Lower leg skin (tissue), 4 donors: Measurements from ENCODE around the gene UBTD1. TPM values are rescaled to one million over a fixed set of nuclear protein-coding genes. Genes with fewer than 3 reads are reported as not detected.
A peak's percentile ranks its signal among the peaks of the same experiment; 100 is the strongest.

Experiments
- DNase-seq, 2 donors: peaks; one replicate each; pipeline ENCODE4 v3.0.0-alpha.2; 2019; ENCODE audit warnings: low spot score in 2 of 2
- H3K4me3 ChIP-seq: fragments of 200-600 bp; sonication (generic); 2 replicates; pipeline ENCODE4 v1.5.1; 2017; ENCODE audit warnings: mild to moderate bottlenecking, low read depth; ENCODE audit not compliant: poor library complexity, severe bottlenecking
- POLR2A ChIP-seq, 2 donors: fragments of 450-650 bp; IDR thresholded peaks; one replicate each; pipeline ENCODE4 v1.6.1; 2016 to 2017; ENCODE audit warnings: antibody characterized with exemption in 2 of 2, mild to moderate bottlenecking in 1 of 2, moderate library complexity in 1 of 2
- WGBS, 2 donors: methylation state at CpG; one replicate each; pipeline ENCODE4 v1.1.5; 2018; 5-methylcytosine and 5-hydroxymethylcytosine counted together
- intact Hi-C: fragments of 100-400 bp; cut with DNase I; formaldehyde crosslinking; loops from one replicate; pipeline ENCODE4 v1.15.0; 2023; ENCODE audit warnings: low total_unique reads
- total RNA-seq, 4 donors: library from RNA; depleted of rRNA; stranded (reverse); fragments of >200 nt; gene quantifications; one replicate each; pipeline ENCODE4 v1.1.0, GENCODE V29; 2016
- TF ChIP-seq, protein P1 (sequence below), 3 donors: fragments of 450-650 bp; IDR thresholded peaks; one replicate each; pipeline ENCODE4 v1.5.1; 2016; ENCODE audit warnings: antibody characterized with exemption in 3 of 3, mild to moderate bottlenecking in 3 of 3, moderate library complexity in 2 of 3

The UBTD1 gene
- total RNA-seq, 4 donors from 2014 or later = 42.7 to 60.6 (median 59.6) TPM

DNA sequence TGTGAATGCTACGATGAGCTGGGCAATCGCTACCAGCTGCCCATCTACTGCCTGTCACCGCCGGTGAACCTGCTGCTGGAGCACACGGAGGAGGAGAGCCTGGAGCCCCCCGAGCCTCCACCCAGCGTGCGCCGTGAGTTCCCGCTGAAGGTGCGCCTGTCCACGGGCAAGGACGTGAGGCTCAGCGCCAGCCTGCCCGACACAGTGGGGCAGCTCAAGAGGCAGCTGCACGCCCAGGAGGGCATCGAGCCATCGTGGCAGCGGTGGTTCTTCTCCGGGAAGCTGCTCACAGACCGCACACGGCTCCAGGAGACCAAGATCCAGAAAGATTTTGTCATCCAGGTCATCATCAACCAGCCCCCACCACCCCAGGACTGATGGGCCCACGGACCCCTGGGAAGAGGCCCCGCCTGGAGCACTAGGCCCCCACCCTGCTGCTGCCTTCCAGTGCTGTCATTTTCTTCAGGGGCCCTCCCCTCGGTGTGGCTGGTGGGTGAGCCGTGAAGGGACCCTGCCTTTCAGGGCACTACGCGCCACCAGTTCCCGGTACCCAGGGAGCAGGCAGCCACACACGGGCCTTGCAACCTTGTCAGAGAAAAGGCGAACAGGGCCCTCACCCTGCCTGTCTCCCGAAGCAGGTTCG lies 71.5 kb downstream of the UBTD1 start:
- TF ChIP-seq POLR2A (IDR thresholded peaks at IDR 0.05) = no peak
- TF ChIP-seq, protein P1, sequence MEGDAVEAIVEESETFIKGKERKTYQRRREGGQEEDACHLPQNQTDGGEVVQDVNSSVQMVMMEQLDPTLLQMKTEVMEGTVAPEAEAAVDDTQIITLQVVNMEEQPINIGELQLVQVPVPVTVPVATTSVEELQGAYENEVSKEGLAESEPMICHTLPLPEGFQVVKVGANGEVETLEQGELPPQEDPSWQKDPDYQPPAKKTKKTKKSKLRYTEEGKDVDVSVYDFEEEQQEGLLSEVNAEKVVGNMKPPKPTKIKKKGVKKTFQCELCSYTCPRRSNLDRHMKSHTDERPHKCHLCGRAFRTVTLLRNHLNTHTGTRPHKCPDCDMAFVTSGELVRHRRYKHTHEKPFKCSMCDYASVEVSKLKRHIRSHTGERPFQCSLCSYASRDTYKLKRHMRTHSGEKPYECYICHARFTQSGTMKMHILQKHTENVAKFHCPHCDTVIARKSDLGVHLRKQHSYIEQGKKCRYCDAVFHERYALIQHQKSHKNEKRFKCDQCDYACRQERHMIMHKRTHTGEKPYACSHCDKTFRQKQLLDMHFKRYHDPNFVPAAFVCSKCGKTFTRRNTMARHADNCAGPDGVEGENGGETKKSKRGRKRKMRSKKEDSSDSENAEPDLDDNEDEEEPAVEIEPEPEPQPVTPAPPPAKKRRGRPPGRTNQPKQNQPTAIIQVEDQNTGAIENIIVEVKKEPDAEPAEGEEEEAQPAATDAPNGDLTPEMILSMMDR (IDR thresholded peaks at IDR 0.05) = no peak
- intact Hi-C loops = no loop called here
- DNase-seq = no peak
- 83 to 84% methylated on average over 11 to 30 of the region's 33 CpGs for WGBS, 2 donors
- no peak overlapping the region for H3K4me3 ChIP-seq

DNA sequence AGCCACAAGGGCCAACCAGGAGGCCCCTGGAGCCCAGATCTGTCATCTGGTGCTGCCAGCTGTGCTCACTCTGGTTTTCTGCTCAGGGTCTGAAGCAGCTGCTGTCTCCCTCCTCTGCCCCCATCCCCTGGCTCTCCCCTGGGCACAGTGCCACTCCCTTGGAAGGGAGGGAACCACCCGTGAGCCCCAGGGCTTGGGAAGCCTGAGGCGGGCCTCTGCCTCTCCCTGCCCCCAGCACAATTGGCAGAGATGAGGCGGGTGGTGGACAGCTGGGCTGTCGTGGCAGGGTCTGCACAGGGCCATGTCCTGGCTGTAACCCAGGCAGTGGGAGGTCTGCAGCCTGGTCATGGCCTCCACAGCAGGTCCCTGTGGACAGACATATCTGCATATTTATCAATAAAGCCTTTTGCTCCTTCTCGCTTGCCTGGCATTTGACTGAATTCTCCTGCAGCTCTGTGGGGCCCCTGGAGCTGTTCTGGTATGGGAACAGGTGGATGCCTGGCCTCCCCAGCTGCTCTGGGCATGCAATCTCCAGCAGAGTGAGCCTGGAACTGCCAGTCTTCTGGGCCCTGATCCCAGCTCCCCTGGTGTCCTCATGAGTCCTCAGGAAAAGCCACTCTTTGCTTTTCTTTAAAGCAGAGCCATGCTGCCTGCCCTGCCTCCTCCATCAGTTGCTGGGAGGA lies 72.2 kb downstream of the UBTD1 start:
- H3K4me3 ChIP-seq = no peak overlapping the region
- TF ChIP-seq, protein P1 (IDR thresholded peaks at IDR 0.05) = no peak
- intact Hi-C loops = no loop called here
- 47 to 55% methylated on average over 5 of the region's 5 CpGs for WGBS, 2 donors
- no peak for DNase-seq

DNA sequence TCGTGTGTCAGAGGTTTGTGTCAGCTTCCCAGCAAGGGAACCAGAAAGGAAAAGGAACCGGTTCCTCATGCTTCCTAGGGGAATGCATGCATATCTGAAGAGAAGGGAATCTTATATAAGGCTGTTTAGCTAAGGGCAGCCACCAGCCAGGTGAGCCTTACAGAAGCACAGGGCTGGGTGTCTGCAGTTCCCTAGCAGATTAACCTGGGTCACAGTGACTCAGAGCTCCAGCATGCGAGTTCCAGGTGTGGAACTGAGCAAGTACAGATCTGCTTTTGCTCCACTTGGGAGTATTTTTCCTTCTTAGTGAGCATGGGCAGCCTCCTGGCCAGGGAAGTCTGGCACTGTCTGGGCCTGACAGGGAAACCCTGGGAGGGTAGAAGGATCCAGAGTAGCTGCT lies 72.9 kb downstream of the UBTD1 start:
- intact Hi-C loops = no loop called here
- TF ChIP-seq, protein P1 (IDR thresholded peaks at IDR 0.05) = no peak
- no peak for TF ChIP-seq POLR2A (IDR thresholded peaks at IDR 0.05)
- DNase-seq = no peak
- 55 to 58% methylated on average over 3 of the region's 3 CpGs for WGBS, 2 donors
- H3K4me3 ChIP-seq = no peak overlapping the region

DNA sequence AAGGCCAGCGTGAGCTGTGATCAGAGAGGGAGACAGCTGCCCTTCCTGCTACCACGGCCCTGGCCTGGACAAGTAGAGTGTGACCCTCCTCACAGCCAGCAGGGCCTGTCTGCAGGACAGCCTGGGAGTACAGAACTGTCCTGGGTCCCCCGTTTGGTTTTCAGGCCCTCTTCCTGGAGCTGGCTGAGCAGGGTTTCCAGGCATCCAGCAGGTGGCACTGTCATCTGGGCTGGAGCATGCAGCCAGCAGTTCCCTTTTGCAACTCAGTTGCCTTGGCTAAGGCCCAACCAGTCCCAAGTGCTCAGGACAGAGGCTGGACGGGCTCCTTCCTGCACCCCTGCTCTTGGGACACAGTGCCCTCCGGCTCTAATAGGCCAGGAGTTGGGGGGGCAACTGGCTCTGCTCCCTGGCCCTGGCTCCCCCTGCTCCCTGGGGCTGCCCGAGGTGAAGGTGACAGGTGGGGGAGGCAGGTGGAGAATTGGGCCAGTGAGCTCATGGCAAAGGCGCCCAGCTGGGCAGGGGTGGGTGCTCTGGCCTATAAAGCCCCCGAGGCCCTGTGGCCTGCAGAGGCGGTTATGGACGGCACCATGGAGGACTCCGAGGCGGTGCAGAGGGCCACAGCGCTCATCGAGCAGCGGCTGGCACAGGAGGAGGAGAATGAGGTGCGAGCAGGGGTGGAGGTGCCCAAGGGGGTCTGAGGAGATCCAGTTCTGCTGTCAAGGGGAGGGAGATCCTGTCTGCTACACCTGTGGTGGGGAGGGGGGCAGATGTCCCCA lies 73.7 kb downstream of the UBTD1 start, which contains the start of gene ANKRD2:
Gene ANKRD2, plus strand, starts transcription at position 566 of the 776 bp plus-strand sequence. Its CDS starts 10 bp downstream, at position 576.
- intact Hi-C loops = no loop called here
- 62 to 71% methylated on average over 14 to 16 of the region's 16 CpGs for WGBS, 2 donors
- peak; percentile 80 to 94 for DNase-seq
- H3K4me3 ChIP-seq = no peak within 1 kb of the TSS
- no peak for TF ChIP-seq POLR2A (IDR thresholded peaks at IDR 0.05)

DNA sequence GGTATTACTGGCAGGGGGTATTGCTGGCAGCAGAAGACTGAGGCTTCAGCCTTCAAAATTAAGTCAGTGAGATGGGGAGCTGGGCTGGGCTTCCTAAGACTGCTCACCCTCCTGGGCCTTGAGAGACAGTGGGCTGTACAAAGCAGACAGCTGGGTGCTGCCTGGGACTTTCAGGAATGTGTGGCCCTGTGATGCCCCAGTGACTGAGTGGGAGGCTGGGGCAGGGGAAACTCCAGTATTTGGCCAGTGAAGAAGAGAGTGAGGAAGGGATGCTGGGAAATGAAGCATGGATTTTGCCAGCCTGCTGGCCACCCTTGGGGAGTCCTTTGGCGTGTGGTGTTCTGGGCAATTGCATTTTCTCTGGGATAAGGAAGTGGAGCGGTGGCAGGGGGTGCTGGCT lies 74.3 kb downstream of the UBTD1 start:
- intact Hi-C loops = no loop called here
- H3K4me3 ChIP-seq = no peak overlapping the region
- TF ChIP-seq POLR2A (IDR thresholded peaks at IDR 0.05) = no peak
- TF ChIP-seq, protein P1 (IDR thresholded peaks at IDR 0.05) = no peak
- DNase-seq = no peak
- WGBS, 2 donors = 96 to 100% methylated on average over 2 of the region's 2 CpGs

DNA sequence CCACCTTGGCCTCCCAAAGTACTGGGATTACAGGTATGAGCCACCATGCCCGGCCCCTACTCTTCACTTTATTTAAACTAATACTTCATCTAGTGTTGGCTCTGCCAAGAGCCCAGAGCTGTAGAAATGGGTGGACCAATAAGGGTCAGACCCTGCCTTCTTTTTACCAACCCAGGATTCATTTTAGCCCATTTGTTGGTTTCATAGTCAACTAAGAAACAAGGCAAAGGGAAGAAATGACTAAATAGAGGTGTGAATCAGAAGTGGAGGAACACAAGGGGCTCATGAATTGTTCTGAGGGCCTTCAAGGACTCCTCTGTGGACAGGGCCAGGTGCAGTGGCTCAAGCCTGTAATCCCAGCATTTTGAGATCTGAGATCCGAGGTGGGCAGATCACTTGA lies 74.9 kb downstream of the UBTD1 start:
- intact Hi-C loops = no loop called here
- TF ChIP-seq, protein P1 (IDR thresholded peaks at IDR 0.05) = no peak
- no peak for TF ChIP-seq POLR2A (IDR thresholded peaks at IDR 0.05)
- WGBS, 2 donors = 48 to 92% methylated on average over 2 of the region's 2 CpGs

More for the DNA sequence above, 74.9 kb downstream of the UBTD1 start:
- no peak overlapping the region for H3K4me3 ChIP-seq
- no peak for DNase-seq
